Peyer's patch (tissue), 4 donors: ENCODE measurements around the gene PRR15L. TPM values are rescaled to one million over a fixed set of nuclear protein-coding genes. Genes with fewer than 3 reads are reported as not detected.
A peak's percentile ranks its signal among the peaks of the same experiment; 100 is the strongest.
"Not testable (repeated sequence)": the region's sequence is repeated elsewhere in the genome, so short reads cannot be mapped to it uniquely, and the experiment has no call there.

Experiments used
- DNase-seq, 3 donors: peaks; one replicate each; pipeline ENCODE4 v3.0.0-alpha.2; 2017 to 2019
- H3K27ac ChIP-seq, 4 donors: fragments of 200-600 bp; sonication (generic); one replicate each; pipeline ENCODE4 v1.5.1; 2016 to 2019
- H3K27me3 ChIP-seq, 2 donors: fragments of 200-600 bp; sonication (generic); one replicate each; pipeline ENCODE4 v1.5.1; 2019
- H3K36me3 ChIP-seq, 3 donors: fragments of 200-600 bp; sonication (generic); one replicate each; pipeline ENCODE4 v1.5.1; 2016 to 2019
- H3K4me1 ChIP-seq, 4 donors: fragments of 200-600 bp; sonication (generic); one replicate each; pipeline ENCODE4 v1.5.1; 2016 to 2019
- H3K4me3 ChIP-seq, 4 donors: fragments of 200-600 bp; sonication (generic); 1 replicate in 3 of 4; 2 replicates in 1 of 4; pipeline ENCODE4 v1.5.1; 2016 to 2019; ENCODE audit warnings: mild to moderate bottlenecking in 1 of 4
- H3K9me3 ChIP-seq, 4 donors: fragments of 200-600 bp; sonication (generic); one replicate each; pipeline ENCODE4 v1.5.1; 2016 to 2019; ENCODE audit warnings: mild to moderate bottlenecking in 1 of 4
- POLR2A ChIP-seq, 2 donors: fragments of 450-650 bp; IDR thresholded peaks; one replicate each; pipeline ENCODE4 v1.5.1; 2017; ENCODE audit warnings: antibody characterized with exemption in 2 of 2, mild to moderate bottlenecking in 2 of 2, moderate library complexity in 2 of 2
- total RNA-seq, 4 donors: library from RNA; depleted of rRNA; stranded (reverse); fragments of >200 nt; gene quantifications; one replicate each; pipeline ENCODE4 v1.1.0, GENCODE V29; 2016
- TF ChIP-seq, protein P1 (sequence below), 6 experiments: fragments of 450-650 bp in 4 of 6; fragments of 200-600 bp in 2 of 6; sonication (generic) in 1 of 6; IDR thresholded peaks; one replicate each; pipeline ENCODE4 v1.5.1; 2017 to 2019; ENCODE audit warnings: antibody characterized with exemption in 6 of 6, mild to moderate bottlenecking in 3 of 6, moderate library complexity in 1 of 6

Gene PRR15L
- total RNA-seq, 4 donors from 2014 or later: 88.3 to 358 (median 288) TPM

DNA sequence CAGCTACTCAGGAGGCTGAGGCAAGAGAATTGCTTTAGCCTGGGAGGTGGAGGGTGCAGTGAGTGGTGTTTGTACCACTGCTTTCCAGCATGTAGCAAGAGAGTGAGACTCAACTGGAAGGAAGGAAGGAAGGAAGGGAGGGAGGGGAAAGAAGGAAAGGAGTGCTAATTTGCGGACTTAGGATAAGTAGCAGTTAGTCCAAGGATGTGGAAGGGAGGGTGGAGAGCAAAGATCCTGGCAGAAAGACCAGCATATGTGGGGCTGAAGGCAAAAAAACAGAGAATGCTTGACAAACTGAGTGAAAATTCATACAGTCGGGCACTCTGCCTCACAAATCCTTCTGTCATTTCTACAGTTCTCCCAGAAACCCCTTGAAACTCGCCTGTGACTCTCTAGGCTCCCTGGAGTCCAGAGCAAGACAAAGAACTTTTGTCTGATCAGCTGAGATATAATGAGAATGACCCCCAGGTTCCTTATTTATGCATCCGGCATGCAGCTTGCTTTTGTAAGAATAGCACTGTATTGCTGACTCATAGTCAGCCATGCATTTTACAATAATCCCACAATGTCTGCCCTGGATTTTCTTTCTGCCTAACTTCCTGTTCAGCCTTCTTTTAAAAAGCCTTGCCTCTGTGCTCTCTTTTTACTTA lies 44.7 kb upstream of the PRR15L start:
- Histone ChIP-seq H3K9me3 (no peaks in the 10 kb centered on the region), H3K36me3 (no peaks in the 10 kb centered on the region), H3K4me1 (peaks cover 0 to 5% (median 0%) of the 10 kb centered on the region in 4 donors), H3K27ac (peak overlapping the region in 2 of 4 donors; percentile 22 to 33), H3K4me3 (no peak overlapping the region), H3K27me3 (no peaks in the 10 kb centered on the region)
- no peak for TF ChIP-seq POLR2A (IDR thresholded peaks at IDR 0.05)
- TF ChIP-seq, protein P1, sequence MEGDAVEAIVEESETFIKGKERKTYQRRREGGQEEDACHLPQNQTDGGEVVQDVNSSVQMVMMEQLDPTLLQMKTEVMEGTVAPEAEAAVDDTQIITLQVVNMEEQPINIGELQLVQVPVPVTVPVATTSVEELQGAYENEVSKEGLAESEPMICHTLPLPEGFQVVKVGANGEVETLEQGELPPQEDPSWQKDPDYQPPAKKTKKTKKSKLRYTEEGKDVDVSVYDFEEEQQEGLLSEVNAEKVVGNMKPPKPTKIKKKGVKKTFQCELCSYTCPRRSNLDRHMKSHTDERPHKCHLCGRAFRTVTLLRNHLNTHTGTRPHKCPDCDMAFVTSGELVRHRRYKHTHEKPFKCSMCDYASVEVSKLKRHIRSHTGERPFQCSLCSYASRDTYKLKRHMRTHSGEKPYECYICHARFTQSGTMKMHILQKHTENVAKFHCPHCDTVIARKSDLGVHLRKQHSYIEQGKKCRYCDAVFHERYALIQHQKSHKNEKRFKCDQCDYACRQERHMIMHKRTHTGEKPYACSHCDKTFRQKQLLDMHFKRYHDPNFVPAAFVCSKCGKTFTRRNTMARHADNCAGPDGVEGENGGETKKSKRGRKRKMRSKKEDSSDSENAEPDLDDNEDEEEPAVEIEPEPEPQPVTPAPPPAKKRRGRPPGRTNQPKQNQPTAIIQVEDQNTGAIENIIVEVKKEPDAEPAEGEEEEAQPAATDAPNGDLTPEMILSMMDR (IDR thresholded peaks at IDR 0.05): no peak
- no peak for DNase-seq

- H3K36me3 ChIP-seq, H3K27me3 ChIP-seq, H3K27ac ChIP-seq, H3K4me1 ChIP-seq, H3K4me3 ChIP-seq, H3K9me3 ChIP-seq, DNase-seq: not testable (repeated sequence)
Observed at GRCh38 chr17:48001657-48002056, 44.0 kb upstream of the PRR15L start.

DNA sequence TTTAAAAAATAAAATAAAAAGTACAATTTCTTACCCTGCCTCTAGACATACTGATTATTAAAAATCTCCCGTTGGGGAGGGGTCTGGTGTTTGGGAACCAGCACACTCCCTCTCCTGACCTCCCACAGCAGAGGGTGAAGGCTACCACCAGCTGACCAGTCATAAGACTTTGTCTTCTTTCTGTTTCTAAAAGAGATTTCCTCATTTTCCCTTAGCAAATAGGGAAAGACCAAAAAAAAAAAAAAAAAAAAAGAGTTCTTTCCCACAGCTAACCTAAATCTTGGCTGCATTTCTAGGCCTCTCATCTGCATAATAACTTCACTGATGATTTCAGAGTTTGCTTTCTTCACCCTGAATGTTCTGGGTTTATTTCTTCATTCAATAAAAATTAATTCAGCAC lies 43.5 kb upstream of the PRR15L start:
- Histone ChIP-seq H3K4me3 (no peak overlapping the region), H3K27ac (no peak overlapping the region), H3K27me3 (no peaks in the 10 kb centered on the region), H3K4me1 (peaks cover 0 to 5% (median 0%) of the 10 kb centered on the region in 4 donors), H3K36me3 (no peaks in the 10 kb centered on the region), H3K9me3 (no peaks in the 10 kb centered on the region)
- TF ChIP-seq, protein P1 (IDR thresholded peaks at IDR 0.05): no peak
- TF ChIP-seq POLR2A (IDR thresholded peaks at IDR 0.05): no peak
- DNase-seq: no peak

DNA sequence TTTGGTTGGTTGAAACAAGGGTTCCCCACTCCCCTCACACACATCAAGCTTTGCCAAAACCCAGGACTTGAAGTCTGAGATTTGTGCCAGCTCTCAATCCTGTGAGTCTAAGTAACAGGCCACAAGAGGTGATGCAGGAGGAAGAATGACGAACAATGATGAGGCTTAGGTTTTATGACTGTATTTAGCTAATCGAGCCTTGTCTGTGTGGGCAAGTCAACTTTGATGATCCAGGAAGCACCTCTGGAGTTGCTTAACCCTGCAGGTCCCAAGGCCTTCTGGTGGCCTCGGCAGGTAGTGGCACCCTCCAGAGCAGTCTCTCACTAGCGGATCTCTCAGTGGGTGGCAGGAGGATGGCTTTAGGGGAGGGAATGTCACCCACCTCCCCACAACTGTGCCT lies 41.9 kb upstream of the PRR15L start:
- H3K4me3 ChIP-seq: no peak overlapping the region
- no peak for DNase-seq
- no peaks in the 10 kb centered on the region for H3K27me3 ChIP-seq
- TF ChIP-seq, protein P1 (IDR thresholded peaks at IDR 0.05): peak in 2 of 6 experiments; percentile 8 to 19
- no peak for TF ChIP-seq POLR2A (IDR thresholded peaks at IDR 0.05)
- H3K4me1 ChIP-seq: peaks cover 0 to 5% (median 0%) of the 10 kb centered on the region in 4 donors
- no peaks in the 10 kb centered on the region for H3K36me3 ChIP-seq
- H3K27ac ChIP-seq: no peak overlapping the region
- no peaks in the 10 kb centered on the region for H3K9me3 ChIP-seq

GRCh38 chr17:47998044-47998443 lies 40.4 kb upstream of the PRR15L start:
- H3K36me3 ChIP-seq: no peaks in the 10 kb centered on the region
- H3K27me3 ChIP-seq: no peaks in the 10 kb centered on the region
- TF ChIP-seq, protein P1 (IDR thresholded peaks at IDR 0.05): no peak
- TF ChIP-seq POLR2A (IDR thresholded peaks at IDR 0.05): no peak
- H3K27ac ChIP-seq: no peak overlapping the region
- no peak overlapping the region for H3K4me3 ChIP-seq
- no peaks in the 10 kb centered on the region for H3K9me3 ChIP-seq
- H3K4me1 ChIP-seq: peaks cover 0 to 5% (median 0%) of the 10 kb centered on the region in 4 donors
- DNase-seq: no peak

GRCh38 chr17:47997586-47997985 lies 39.9 kb upstream of the PRR15L start:
- Histone ChIP-seq H3K36me3 (no peaks in the 10 kb centered on the region), H3K4me3 (no peak overlapping the region), H3K9me3 (no peaks in the 10 kb centered on the region), H3K27me3 (no peaks in the 10 kb centered on the region), H3K4me1 (peaks cover 0 to 5% (median 0%) of the 10 kb centered on the region in 4 donors), H3K27ac (no peak overlapping the region)
- TF ChIP-seq POLR2A (IDR thresholded peaks at IDR 0.05): no peak
- no peak for DNase-seq

- Histone ChIP-seq H3K4me1 (no peaks in the 10 kb centered on the region), H3K4me3 (no peak overlapping the region), H3K27ac (no peak overlapping the region), H3K27me3 (no peaks in the 10 kb centered on the region), H3K36me3 (no peaks in the 10 kb centered on the region), H3K9me3 (no peaks in the 10 kb centered on the region)
- DNase-seq: no peak
- TF ChIP-seq, protein P1 (IDR thresholded peaks at IDR 0.05): no peak
- TF ChIP-seq POLR2A (IDR thresholded peaks at IDR 0.05): no peak
Observed at GRCh38 chr17:47996201-47996600, 38.5 kb upstream of the PRR15L start.
